GM23248 (cell line): ENCODE results near the gene SLC7A1.

Experiments
- EZH2 ChIP-seq: fragments of 200-600 bp; sonication (generic); IDR thresholded peaks from 2 replicates; pipeline ENCODE4 v1.6.1; 2018; ENCODE audit warnings: antibody characterized with exemption, mild to moderate bottlenecking; ENCODE audit not compliant: insufficient read depth, poor library complexity, severe bottlenecking
- EZH2phosphoT487 ChIP-seq: fragments of 200-600 bp; sonication (generic); IDR thresholded peaks from 2 replicates; pipeline ENCODE4 v1.6.1; 2018; ENCODE audit warnings: antibody characterized with exemption, moderate library complexity, mild to moderate bottlenecking, low read depth; ENCODE audit not compliant: insufficient read depth

DNA sequence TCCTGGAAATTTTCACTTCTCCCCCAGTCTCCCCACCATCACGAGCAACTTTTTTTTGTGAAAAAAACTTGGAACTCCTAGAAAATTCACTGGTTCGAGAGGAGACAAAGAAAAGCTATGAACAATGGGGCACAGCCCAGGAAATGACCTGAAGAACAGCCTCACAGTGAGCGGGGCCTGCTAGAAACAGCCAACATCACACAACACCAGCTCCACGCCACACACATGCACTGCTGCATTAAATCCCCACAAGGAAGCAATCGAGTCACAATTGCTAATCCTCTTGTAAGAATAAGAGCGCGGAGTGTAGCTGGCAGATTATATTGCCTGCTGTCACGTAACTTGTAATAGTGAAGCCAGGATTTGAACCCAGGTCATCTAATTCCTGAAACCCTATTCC is 48.8 kb downstream of the SLC7A1 start:
- no peak for TF ChIP-seq EZH2phosphoT487
- TF ChIP-seq EZH2 = no peak
